Measurements from ENCODE around the gene CBARP.

CBARP gene

DNA sequence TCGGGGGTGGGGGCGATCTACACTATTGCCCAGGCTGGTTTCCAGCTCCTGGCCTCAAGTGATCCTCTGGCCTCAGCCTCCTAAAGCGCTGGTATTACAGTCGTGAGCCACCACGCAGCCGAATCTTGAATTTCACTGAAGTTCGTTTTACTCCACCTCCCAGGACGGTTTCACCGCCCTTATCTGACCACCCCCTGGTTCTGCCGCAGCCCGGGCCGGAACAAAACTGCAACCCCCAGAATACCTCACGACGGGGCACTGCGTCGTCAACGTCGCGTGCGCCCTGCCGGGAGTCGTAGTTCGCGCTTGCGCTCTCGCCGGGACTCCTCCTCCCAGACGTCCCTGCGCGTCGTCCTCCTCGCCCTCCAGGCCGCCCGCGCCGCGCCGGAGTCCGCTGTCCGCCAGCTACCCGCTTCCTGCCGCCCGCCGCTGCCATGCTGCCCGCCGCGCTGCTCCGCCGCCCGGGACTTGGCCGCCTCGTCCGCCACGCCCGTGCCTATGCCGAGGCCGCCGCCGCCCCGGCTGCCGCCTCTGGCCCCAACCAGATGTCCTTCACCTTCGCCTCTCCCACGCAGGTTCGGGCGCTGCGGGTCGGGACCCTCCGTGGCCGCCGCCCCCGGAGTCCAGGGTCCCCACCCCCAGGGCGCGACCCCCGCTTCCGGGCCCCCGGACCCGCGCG, 3.8 kb upstream of the CBARP start, which contains the start of gene ATP5F1D (continued):
- TF ChIP-seq PRDM2 (tag by site-specific recombination; IDR thresholded peaks at IDR 0.05; ENCODE audit: borderline replicate concordance): no peak
- TF ChIP-seq OVOL3 (tag by site-specific recombination; IDR thresholded peaks at IDR 0.05): no peak
- no peak for TF ChIP-seq ZNF843 (tag by site-specific recombination; IDR thresholded peaks at IDR 0.05)
- peak; percentile 60 for TF ChIP-seq ZBTB8A (tag by site-specific recombination; IDR thresholded peaks at IDR 0.05)
- no peak for TF ChIP-seq ZNF366 (tag by site-specific recombination; conservative IDR thresholded peaks at IDR 0.05)
- no peak for TF ChIP-seq ZNF18 (tag by site-specific recombination; IDR thresholded peaks at IDR 0.05)
- no peak for TF ChIP-seq ZNF138 (tag by site-specific recombination; IDR thresholded peaks at IDR 0.05; ENCODE audit: borderline replicate concordance)
- TF ChIP-seq HOXD13 (CRISPR knock-in tag; IDR thresholded peaks at IDR 0.05; ENCODE audit: borderline replicate concordance): no peak
- TF ChIP-seq ZNF239 (tag by site-specific recombination; IDR thresholded peaks at IDR 0.05): no peak
- no peak; the same call in 1 of the 2 replicates for TF ChIP-seq ZFHX2 (tag by site-specific recombination; conservative IDR thresholded peaks at IDR 0.05)
- no peak for TF ChIP-seq ZBTB48 (tag by site-specific recombination; IDR thresholded peaks at IDR 0.05)
- peak; percentile 73; the same call in 1 of the 2 replicates for TF ChIP-seq ZEB2 (tag by site-specific recombination; IDR thresholded peaks at IDR 0.05)
- TF ChIP-seq SP3 (tag by site-specific recombination; IDR thresholded peaks at IDR 0.05): peak; percentile 88
- no peak for TF ChIP-seq ZNF433 (tag by site-specific recombination; IDR thresholded peaks at IDR 0.05; ENCODE audit: low read depth)
- peak; percentile 50 for TF ChIP-seq ZBTB20 (tag by site-specific recombination; IDR thresholded peaks at IDR 0.05)
- TF ChIP-seq, protein P1, sequence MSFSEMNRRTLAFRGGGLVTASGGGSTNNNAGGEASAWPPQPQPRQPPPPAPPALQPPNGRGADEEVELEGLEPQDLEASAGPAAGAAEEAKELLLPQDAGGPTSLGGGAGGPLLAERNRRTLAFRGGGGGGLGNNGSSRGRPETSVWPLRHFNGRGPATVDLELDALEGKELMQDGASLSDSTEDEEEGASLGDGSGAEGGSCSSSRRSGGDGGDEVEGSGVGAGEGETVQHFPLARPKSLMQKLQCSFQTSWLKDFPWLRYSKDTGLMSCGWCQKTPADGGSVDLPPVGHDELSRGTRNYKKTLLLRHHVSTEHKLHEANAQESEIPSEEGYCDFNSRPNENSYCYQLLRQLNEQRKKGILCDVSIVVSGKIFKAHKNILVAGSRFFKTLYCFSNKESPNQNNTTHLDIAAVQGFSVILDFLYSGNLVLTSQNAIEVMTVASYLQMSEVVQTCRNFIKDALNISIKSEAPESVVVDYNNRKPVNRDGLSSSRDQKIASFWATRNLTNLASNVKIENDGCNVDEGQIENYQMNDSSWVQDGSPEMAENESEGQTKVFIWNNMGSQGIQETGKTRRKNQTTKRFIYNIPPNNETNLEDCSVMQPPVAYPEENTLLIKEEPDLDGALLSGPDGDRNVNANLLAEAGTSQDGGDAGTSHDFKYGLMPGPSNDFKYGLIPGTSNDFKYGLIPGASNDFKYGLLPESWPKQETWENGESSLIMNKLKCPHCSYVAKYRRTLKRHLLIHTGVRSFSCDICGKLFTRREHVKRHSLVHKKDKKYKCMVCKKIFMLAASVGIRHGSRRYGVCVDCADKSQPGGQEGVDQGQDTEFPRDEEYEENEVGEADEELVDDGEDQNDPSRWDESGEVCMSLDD (tag by site-specific recombination; IDR thresholded peaks at IDR 0.05): 0 out of 2 replicates have a peak, but pooled peaks have one; percentile 36
- no peak for TF ChIP-seq ZNF223 (tag by site-specific recombination; IDR thresholded peaks at IDR 0.05)
- no peak for TF ChIP-seq ZNF146 (tag by site-specific recombination; IDR thresholded peaks at IDR 0.05)
- no peak for TF ChIP-seq MEIS1 (CRISPR knock-in tag; IDR thresholded peaks at IDR 0.05; ENCODE audit: borderline replicate concordance)
- no peak for TF ChIP-seq ZNF350 (tag by site-specific recombination; IDR thresholded peaks at IDR 0.05)
- TF ChIP-seq, protein P2, sequence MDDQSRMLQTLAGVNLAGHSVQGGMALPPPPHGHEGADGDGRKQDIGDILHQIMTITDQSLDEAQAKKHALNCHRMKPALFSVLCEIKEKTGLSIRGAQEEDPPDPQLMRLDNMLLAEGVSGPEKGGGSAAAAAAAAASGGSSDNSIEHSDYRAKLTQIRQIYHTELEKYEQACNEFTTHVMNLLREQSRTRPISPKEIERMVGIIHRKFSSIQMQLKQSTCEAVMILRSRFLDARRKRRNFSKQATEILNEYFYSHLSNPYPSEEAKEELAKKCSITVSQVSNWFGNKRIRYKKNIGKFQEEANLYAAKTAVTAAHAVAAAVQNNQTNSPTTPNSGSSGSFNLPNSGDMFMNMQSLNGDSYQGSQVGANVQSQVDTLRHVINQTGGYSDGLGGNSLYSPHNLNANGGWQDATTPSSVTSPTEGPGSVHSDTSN (CRISPR knock-in tag; IDR thresholded peaks at IDR 0.05): peak; percentile 81; the same call in 1 of the 2 replicates
- TF ChIP-seq ZNF76 (tag by site-specific recombination; IDR thresholded peaks at IDR 0.05; ENCODE audit: borderline replicate concordance, low read depth): peak; percentile 99
- no peak for TF ChIP-seq ZNF677 (tag by site-specific recombination; IDR thresholded peaks at IDR 0.05)
- no peak for TF ChIP-seq IKZF3 (tag by site-specific recombination; IDR thresholded peaks at IDR 0.05)
- TF ChIP-seq WT1 (tag by site-specific recombination; IDR thresholded peaks at IDR 0.05): no peak; the same call in 1 of the 2 replicates
- TF ChIP-seq KLF16 (tag by site-specific recombination; IDR thresholded peaks at IDR 0.05): 0 out of 2 replicates have a peak, but pooled peaks have one; percentile 59
- no peak for TF ChIP-seq ZNF664 (tag by site-specific recombination; IDR thresholded peaks at IDR 0.05)
- no peak for TF ChIP-seq ZNF132 (tag by site-specific recombination; IDR thresholded peaks at IDR 0.05; ENCODE audit: borderline replicate concordance)
- TF ChIP-seq, protein P3, sequence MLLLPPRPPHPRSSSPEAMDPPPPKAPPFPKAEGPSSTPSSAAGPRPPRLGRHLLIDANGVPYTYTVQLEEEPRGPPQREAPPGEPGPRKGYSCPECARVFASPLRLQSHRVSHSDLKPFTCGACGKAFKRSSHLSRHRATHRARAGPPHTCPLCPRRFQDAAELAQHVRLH (tag by site-specific recombination; IDR thresholded peaks at IDR 0.05): no peak
- peak; percentile 66; the same call in 1 of the 2 replicates for TF ChIP-seq ZNF629 (tag by site-specific recombination; IDR thresholded peaks at IDR 0.05)

Measured in HEK293 (cell line).